ENCODE results near the gene HIVEP3. TPM values are rescaled to one million over a fixed set of nuclear protein-coding genes. Genes with fewer than 3 reads are reported as not detected.
A peak's percentile ranks its signal among the peaks of the same experiment; 100 is the strongest.

HIVEP3 gene
- total RNA-seq, 1 experiment from 2014 or later = 0.17 TPM

GRCh38 chr1:41530411-41530810, 388.3 kb downstream of the HIVEP3 start:
- no peak for DNase-seq (ENCODE audit: extremely low read depth, low read depth)

DNA sequence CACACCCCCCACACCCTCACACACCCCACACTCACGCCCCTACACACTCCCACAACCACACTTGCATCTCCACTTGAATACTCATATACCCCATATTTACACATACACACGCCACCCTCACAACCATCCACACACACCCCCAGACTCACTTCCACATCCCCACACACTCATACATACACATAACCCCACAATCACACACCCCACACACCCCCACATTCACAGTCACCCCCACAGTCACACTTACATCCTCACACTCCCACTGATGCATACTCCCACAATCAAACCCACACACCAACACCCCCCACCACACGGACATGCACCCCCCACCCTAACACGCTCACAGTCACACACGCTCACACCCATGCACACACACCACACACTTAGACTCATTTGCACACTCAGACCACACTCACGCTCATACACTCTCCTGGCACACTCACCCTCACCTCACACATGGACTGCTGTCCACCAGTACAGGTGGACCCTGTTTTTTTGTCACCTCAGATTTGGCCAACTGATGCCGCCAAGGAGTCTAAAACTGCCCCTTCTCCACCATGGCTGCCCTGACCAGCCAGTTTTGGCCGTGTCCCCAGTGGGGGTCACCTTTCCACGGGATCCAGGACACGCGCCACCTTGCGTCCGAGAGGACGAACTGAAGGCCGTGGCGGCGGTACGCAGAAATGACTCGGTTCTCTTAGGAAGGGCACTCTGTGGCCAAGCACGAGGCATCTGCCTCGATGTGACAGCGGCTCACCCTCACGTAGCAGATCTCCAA, 388.9 kb downstream of the HIVEP3 start:
- no peak for DNase-seq (ENCODE audit: extremely low read depth, low read depth)

GRCh38 chr1:41528726-41529605, 389.8 kb downstream of the HIVEP3 start:
- DNase-seq (ENCODE audit: extremely low read depth, low read depth) = no peak

GRCh38 chr1:41528106-41528505, 390.6 kb downstream of the HIVEP3 start:
- DNase-seq (ENCODE audit: extremely low read depth, low read depth) = no peak

DNA sequence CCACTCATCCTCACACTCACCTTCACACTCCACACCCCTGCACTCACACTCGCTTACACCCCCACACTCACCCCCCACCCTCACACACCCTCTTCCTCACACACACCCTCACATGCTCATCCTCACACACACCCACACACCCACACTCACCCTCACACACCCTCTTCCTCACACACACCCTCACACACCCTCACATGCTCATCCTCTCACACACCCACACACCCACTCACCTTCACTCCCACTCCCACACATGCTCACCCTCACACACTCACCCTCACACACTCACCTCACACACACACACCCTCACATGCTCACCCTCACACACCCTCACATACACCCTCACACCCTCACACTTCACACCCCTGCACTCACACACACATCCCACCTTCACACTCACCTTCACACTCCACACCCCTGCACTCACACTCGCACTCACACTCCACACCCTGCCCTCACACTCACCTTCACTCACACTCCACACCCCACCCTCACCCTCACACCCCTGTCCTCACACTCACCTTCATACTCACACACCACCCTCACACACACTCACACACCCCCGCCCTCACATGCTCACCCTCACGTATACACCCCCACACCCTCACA, 391.7 kb downstream of the HIVEP3 start:
- no peak for DNase-seq (ENCODE audit: extremely low read depth, low read depth)

DNA sequence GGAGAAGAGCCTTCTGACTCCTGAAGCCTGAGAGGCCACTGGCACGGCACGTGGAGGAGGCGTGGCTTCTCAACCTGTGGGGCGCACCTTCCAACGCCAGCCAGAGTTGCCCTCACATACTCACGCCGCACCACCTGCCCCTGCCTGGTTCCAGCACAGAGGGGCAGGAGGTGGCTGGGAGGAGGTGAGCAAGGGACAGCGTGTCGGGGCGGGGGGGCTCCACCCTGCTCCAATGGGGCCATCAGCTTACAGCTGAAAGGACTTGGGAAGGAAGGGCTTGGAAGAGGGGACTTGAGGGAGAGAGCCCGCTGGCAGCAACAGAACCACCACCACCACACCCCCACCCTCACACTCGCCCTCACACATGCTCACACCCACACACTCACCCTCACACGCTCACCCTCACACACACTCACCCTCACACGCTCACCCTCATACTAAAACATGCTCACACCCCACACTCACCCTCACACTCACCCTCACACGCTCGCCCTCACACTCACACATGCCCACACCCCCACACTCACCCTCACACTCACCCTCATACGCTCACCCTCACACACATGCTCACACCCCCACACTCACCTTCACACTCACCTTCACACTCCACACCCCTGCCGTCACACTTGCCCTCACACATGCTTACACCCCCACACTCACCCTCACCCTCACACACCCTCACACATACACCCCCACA, 392.7 kb downstream of the HIVEP3 start:
- no peak for DNase-seq (ENCODE audit: extremely low read depth, low read depth)

GRCh38 chr1:41524676-41525675, 393.7 kb downstream of the HIVEP3 start:
- DNase-seq (ENCODE audit: extremely low read depth, low read depth) = no peak

GRCh38 chr1:41523949-41524675, 394.6 kb downstream of the HIVEP3 start:
- no peak for DNase-seq (ENCODE audit: extremely low read depth, low read depth)

DNA sequence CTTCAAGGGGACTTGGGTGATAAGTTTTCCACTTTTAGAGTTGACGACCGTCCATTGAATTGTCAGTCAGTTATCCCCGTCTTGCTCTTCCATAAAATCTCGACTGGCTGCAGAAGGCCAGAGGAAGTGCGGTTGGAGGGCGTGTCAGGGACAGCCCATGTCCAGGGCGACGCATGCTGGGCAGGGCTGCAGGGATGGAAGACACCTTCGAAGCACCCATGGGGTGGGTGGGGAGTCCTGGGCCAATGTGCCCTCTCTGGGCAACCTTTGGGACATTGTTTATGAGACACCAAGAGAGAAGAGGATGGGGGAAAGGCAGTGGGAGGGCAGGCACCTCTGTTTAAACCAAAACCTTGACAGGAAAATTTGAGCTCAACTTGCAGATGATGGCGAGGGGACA, 395.7 kb downstream of the HIVEP3 start:
- no peak for DNase-seq (ENCODE audit: extremely low read depth, low read depth)

- no peak for DNase-seq (ENCODE audit: extremely low read depth, low read depth)
Observed at GRCh38 chr1:41521766-41522165, 397.0 kb downstream of the HIVEP3 start.

- DNase-seq (ENCODE audit: extremely low read depth, low read depth) = no peak
Observed at GRCh38 chr1:41520951-41521752, 397.6 kb downstream of the HIVEP3 start.

DNA sequence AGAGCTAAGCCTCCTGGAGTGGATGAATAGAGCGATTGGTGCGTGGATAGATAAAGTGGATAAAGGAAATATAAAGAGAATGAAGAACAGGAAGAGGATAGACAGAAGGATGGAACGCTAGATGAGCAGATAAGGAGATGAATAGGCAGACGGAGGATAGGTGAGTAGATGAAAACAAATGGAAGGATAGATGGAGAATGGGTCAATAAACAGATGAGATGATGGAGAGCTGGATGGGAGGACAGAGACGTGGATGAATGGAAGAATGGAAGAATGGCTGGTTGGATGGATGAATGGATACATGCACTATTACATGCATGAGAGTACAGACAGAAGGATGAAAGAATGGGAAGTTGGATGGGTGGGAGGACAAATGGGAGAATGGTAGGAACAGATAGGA, 399.1 kb downstream of the HIVEP3 start:
- no peak for DNase-seq (ENCODE audit: extremely low read depth, low read depth)

GRCh38 chr1:41518471-41518870, 400.3 kb downstream of the HIVEP3 start:
- no peak for DNase-seq (ENCODE audit: extremely low read depth, low read depth)

- no peak for DNase-seq (ENCODE audit: extremely low read depth, low read depth)
Observed at GRCh38 chr1:41517062-41517438, 401.7 kb downstream of the HIVEP3 start.

- peak; percentile 71 for DNase-seq (ENCODE audit: extremely low read depth, low read depth)
Observed at GRCh38 chr1:41516168-41517061, 402.3 kb downstream of the HIVEP3 start.

DNA sequence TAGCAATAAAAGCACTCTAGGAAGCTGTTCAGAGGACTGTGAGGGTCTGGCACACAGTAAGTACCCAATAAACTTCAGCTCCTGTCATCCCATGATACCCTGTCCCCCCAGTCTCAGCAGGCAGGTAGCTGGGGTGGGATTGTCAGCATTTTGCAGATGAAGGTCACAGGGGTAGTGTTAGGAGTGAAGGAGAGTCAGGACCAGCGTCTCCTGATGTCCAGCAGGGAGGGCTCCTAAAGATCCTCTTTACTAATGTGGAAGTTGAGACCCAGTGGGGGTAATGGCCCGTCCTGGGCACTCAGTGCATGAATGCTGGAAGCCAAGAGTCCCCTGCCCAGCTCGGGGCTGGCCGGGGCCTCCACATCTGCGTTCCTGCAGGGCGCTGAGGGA, 402.9 kb downstream of the HIVEP3 start:
- DNase-seq (ENCODE audit: extremely low read depth, low read depth) = no peak

- peak; percentile 8 for DNase-seq (ENCODE audit: extremely low read depth, low read depth)
Observed at GRCh38 chr1:41515131-41515678, 403.5 kb downstream of the HIVEP3 start.

All from NCI-H460 (cell line).